CD4-positive, alpha-beta T cell treated with Interleukin-1 beta for 1 hour (primary cell): Measurements from ENCODE around the gene TMEM119.
A peak's percentile ranks its signal among the peaks of the same experiment; 100 is the strongest.
"Not testable (repeated sequence)": the region's sequence is repeated elsewhere in the genome, so short reads cannot be mapped to it uniquely, and the experiment has no call there.

ENCODE experiments used
- DNase-seq, 2 donors: peaks; one replicate each; pipeline ENCODE4 v3.0.0-alpha.2; 2020 to 2022

The TMEM119 gene

GRCh38 chr12:108581311-108582227 is 16.3 kb downstream of the TMEM119 start:
- no peak for DNase-seq

GRCh38 chr12:108580531-108580930 is 17.4 kb downstream of the TMEM119 start:
- DNase-seq = no peak

DNA sequence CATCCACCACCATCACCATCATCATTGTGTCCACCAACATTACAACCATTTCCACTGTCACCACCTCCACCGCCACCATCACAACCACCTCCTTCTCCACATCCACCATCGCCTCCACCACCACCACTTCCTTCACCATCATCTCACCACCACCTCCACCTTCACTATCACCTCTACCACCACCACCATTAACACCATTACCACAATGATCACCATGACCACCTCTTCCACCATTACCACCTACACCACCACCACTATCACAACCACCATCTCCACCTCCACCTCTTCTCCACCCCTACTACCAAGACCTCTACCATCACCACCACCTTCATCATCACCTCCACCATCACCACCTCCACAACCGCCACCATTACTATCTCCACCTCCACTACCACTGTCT is 19.1 kb downstream of the TMEM119 start:
- no peak for DNase-seq

- no peak for DNase-seq
Measured at GRCh38 chr12:108578264-108578663, 19.6 kb downstream of the TMEM119 start.

GRCh38 chr12:108577458-108577857 is 20.4 kb downstream of the TMEM119 start:
- DNase-seq = no peak

- no peak for DNase-seq
Measured at GRCh38 chr12:108576660-108577234, 21.1 kb downstream of the TMEM119 start.

DNA sequence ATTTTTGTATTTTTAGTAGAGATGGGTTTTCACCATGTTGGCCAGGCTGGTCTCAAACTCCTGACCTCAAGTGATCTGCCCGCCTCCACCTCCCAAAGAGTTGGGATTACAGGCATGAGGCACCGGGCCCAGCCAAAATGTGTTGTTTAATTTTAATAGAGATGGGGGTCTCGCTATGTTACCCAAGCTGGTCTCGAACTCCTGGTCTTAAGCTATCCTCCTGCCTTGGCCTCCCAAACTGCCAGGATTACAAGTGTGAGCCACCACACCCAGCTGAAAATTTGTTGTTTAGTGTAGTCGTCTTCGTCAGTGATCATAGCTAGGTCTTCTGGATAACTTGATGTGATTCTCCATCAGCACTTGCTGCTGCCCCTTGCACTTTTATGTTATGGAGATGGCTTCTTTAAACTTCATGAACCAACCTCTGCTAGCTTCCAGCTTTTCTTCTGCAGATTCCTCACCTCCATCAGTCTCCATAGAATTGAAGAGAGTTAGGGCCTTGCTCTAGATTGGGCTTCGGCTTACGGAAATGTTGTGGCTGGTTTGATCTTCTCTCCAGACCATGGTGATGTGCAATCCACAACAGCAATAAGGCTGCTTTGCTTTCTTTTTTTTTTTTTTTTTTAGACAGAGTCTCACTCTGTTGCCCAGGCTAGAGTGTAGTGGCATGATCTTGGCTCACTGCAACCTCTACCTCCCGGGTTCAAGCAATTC is 22.5 kb downstream of the TMEM119 start:
- no peak for DNase-seq

GRCh38 chr12:108574276-108574675 is 23.6 kb downstream of the TMEM119 start:
- DNase-seq = not testable (repeated sequence)

DNA sequence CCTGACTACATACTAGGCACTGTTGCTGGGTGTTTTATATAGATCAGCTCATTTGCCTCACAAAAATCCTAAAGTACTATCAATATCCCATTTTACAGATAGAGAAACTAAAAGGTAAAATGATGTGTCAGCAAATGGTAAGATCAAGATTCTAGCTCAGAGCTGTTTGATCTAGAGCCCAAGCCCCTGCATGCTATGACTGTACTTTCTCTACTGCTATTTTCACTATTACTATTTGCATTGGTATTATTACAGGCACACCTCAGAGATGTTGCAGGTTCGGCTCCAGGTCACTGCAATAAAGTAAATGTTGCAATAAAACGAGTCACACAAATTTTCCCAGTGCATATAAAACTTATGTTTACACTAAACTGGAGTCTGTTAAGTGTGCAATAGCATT is 24.6 kb downstream of the TMEM119 start:
- no peak for DNase-seq

DNA sequence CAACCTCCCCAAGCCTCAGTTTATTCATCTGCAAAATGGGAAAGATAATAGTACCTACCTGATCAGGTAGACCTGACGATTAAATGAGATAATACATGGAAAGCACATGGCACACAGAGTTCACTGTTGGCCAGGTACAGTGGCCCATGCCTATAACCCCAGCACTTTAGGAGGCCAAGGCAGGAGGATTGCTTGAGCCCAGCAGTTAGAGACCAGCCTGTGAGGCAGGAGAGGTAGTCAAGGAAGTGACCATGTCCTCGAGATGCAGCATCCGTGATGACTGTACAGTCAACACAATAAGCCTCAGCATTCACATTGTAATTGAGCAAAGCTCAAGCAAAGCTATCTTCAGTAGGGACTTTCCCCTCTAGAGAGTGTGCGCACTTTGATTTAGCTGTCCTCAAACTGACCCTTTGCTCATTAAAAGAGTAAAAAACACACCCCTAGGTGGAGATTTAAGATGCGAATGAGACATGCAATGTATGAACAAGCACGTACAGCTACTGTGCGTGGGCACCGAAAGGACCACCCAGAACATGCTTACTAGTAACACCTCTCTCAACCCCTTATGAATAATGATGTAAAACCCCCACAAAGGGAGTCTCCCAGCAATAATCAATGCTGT is 25.6 kb downstream of the TMEM119 start:
- no peak for DNase-seq

- no peak for DNase-seq
Measured at GRCh38 chr12:108571609-108572165, 26.2 kb downstream of the TMEM119 start.

DNA sequence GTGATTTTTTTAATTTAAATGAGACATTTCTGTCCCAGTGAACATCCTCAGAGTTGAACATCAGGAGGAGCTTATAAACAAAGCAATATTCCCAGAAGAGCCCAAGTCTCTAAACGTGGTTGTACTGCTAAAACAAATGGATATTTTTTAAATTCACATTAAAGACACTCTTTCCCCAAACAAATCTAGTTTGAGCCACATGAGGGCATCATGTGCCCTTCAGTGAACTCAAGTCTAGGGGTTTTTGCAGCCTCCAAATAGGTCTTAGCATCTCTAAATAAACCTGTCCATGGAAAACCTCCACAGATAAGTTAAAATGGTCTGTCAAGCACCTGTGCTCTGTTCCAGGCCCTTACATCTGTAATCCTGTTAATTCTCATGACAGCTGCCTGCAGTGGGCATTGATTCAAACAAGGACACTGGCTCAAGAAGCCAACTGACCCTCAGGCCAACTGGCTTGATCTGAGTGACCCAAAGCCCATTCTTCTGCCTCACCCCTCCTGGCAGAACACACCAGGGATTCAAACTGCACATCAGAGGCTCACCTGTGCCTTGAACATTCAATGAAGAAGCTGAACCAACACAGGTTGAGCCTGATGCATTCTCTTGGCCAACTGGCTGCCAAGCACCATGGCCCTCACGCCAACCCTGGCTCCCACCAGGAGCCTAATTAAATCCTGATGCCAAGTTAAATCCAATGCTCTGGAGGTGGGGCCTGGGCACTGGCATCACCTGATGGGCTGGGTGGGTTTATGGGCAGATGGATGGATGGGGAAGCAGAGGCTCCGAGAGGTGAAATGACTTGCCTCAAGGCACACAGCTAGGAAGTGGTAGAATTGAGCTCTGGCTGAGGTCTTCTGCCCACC is 26.9 kb downstream of the TMEM119 start:
- peak in 1 of 2 donors; percentile 21 for DNase-seq

- peak; percentile 68 to 74 for DNase-seq
Measured at GRCh38 chr12:108568338-108569154, 29.3 kb downstream of the TMEM119 start.

GRCh38 chr12:108567406-108568337 is 30.2 kb downstream of the TMEM119 start:
- no peak for DNase-seq

DNA sequence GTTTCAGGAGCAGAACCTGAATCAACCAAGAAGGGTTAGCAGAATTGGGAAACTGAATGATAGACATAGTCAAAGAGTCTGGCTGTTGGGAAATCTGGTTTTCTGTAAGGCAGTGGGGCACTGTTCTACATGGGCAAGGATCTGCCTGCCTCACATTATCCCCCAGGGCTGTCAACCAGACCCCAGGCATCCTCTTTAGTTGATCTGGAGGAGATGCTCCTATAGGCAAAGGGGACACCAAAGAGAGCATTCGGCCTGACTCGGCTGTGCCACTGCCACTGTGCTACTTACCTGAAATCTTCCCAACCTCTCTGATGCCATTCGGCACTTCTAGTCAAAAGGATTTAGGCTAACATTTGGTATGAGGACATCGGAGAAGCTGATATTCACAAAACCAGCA is 31.4 kb downstream of the TMEM119 start:
- no peak for DNase-seq

GRCh38 chr12:108565976-108566375 is 31.9 kb downstream of the TMEM119 start:
- DNase-seq = peak; percentile 57 to 66

DNA sequence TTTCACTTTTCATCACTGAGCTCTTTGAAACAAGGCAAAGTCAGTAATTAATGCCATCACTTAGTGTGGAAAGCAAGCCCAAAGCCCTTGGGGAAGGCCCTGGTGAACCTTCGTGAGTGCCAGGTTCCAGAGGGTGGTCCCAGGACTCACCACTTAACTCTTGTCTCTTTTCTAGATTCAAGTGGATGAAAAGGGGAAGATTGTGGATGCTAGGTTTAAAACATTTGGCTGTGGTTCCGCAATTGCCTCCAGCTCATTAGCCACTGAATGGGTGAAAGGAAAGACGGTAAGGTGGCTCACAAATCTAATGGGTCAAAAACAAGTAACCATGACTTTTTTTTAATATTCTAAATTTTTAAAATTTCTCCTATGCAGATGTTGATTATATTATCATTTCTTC is 32.7 kb downstream of the TMEM119 start:
- DNase-seq = no peak

GRCh38 chr12:108564724-108565123 is 33.2 kb downstream of the TMEM119 start:
- DNase-seq = no peak

DNA sequence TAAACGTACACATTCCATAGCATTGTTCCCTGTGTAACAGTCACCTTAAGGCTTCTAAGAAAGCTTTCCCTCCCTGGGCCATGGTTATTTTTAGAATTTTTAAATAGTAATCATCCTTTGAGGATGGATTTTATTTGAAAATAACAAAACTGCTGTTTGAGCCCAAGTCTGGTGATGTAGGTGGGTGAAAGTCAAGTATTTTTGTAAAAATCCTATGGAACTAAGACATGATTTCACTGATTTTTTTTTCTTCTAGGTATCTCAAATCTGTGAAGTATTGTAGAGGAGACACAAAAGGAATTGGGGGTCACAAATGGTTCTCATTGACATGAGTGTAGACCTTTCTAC is 34.1 kb downstream of the TMEM119 start:
- no peak for DNase-seq
